Measurements from ENCODE around the gene SUGCT. TPM values are rescaled to one million over a fixed set of nuclear protein-coding genes. Genes with fewer than 3 reads are reported as not detected.

The SUGCT gene
- total and polyA plus RNA-seq, 12 donors = 8.4 to 96.4 (median 25.5) TPM

DNA sequence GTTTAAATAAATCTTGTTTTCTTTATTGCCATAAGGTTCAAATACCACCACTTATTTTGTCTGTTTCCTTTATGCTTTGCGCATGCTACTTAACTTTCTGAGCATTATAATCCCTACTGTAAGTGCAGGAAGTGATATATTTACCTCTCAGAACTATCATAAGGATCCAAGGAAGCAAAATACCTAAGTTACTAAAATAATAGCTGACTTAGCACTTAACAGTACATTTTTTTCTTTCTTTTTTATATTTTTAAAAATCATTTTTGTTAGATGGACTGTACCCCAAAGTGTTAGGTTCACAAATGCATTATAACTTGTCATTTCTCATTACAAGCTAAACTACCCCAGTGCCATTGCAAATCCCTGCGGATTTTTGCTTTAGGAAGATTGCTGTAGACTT is 663.8 kb downstream of the SUGCT start:
- no peak overlapping the region for H3K27ac ChIP-seq
- H3K27me3 ChIP-seq = no peaks in the 10 kb centered on the region
- H3K36me3 ChIP-seq (replicated peaks in 1 of 2) = no peaks in the 10 kb centered on the region
- no peak overlapping the region for H3K4me3 ChIP-seq
- H3K4me1 ChIP-seq (replicated peaks in 1 of 2) = no peaks in the 10 kb centered on the region
- H3K9me3 ChIP-seq (replicated peaks in 1 of 3) = no peaks in the 10 kb centered on the region
- TF ChIP-seq, protein P1, sequence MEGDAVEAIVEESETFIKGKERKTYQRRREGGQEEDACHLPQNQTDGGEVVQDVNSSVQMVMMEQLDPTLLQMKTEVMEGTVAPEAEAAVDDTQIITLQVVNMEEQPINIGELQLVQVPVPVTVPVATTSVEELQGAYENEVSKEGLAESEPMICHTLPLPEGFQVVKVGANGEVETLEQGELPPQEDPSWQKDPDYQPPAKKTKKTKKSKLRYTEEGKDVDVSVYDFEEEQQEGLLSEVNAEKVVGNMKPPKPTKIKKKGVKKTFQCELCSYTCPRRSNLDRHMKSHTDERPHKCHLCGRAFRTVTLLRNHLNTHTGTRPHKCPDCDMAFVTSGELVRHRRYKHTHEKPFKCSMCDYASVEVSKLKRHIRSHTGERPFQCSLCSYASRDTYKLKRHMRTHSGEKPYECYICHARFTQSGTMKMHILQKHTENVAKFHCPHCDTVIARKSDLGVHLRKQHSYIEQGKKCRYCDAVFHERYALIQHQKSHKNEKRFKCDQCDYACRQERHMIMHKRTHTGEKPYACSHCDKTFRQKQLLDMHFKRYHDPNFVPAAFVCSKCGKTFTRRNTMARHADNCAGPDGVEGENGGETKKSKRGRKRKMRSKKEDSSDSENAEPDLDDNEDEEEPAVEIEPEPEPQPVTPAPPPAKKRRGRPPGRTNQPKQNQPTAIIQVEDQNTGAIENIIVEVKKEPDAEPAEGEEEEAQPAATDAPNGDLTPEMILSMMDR (IDR thresholded peaks at IDR 0.05) = no peak
- TF ChIP-seq POLR2A (IDR thresholded peaks at IDR 0.05) = no peak
- no peak for DNase-seq
- intact Hi-C loops (cut with DNase I) = no loop called here
- WGBS, 4 donors = 95 to 99% (median 96%) methylated on average over 2 of the region's 2 CpGs

GRCh38 chr7:40799493-40800403 is 664.9 kb downstream of the SUGCT start:
- Histone ChIP-seq H3K4me3 (no peak overlapping the region), H3K4me1 (replicated peaks in 1 of 2) (no peaks in the 10 kb centered on the region), H3K27me3 (no peaks in the 10 kb centered on the region), H3K27ac (no peak overlapping the region), H3K36me3 (replicated peaks in 1 of 2) (no peaks in the 10 kb centered on the region), H3K9me3 (replicated peaks in 1 of 3) (no peaks in the 10 kb centered on the region)
- TF ChIP-seq POLR2A (IDR thresholded peaks at IDR 0.05) = no peak
- TF ChIP-seq, protein P1 (IDR thresholded peaks at IDR 0.05) = no peak
- no peak for DNase-seq
- 63 to 74% (median 69%) methylated on average over 8 of the region's 8 CpGs for WGBS, 4 donors
- intact Hi-C loops (cut with DNase I) = no loop called here

DNA sequence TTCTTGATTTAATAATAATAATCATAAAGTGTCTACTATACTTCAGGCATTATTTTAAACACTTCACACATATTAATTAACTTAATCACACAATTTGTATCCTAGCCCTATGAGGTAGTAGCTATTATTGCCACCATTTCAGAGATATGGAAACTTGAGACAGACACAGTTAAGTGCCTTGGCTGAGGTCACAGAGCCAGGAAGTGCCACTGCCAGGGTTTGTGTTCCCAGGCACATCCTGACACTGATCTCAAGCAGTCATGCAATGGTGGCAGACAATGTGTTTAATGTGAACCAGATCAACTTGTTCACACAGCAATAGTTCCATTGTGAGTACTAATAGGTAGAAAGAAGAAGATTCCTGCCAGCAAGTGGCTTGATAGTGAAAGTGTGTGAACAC is 666.0 kb downstream of the SUGCT start:
- intact Hi-C loops (cut with DNase I) = no loop called here
- H3K27ac ChIP-seq = no peak overlapping the region
- H3K4me1 ChIP-seq (replicated peaks in 1 of 2) = no peaks in the 10 kb centered on the region
- no peaks in the 10 kb centered on the region for H3K27me3 ChIP-seq
- H3K4me3 ChIP-seq = no peak overlapping the region
- no peak for DNase-seq
- H3K9me3 ChIP-seq (replicated peaks in 1 of 3) = no peaks in the 10 kb centered on the region
- TF ChIP-seq, protein P1 (IDR thresholded peaks at IDR 0.05) = no peak
- TF ChIP-seq POLR2A (IDR thresholded peaks at IDR 0.05) = no peak
- no peaks in the 10 kb centered on the region for H3K36me3 ChIP-seq (replicated peaks in 1 of 2)

- H3K27ac ChIP-seq = no peak overlapping the region
- H3K9me3 ChIP-seq (replicated peaks in 1 of 3) = no peaks in the 10 kb centered on the region
- H3K36me3 ChIP-seq (replicated peaks in 1 of 2) = no peaks in the 10 kb centered on the region
- no peaks in the 10 kb centered on the region for H3K4me1 ChIP-seq (replicated peaks in 1 of 2)
- TF ChIP-seq, protein P1 (IDR thresholded peaks at IDR 0.05) = no peak
- TF ChIP-seq POLR2A (IDR thresholded peaks at IDR 0.05) = no peak
- H3K27me3 ChIP-seq = no peaks in the 10 kb centered on the region
- no peak overlapping the region for H3K4me3 ChIP-seq
- DNase-seq = no peak
- intact Hi-C loops (cut with DNase I) = no loop called here
- 83 to 92% (median 88%) methylated on average over 3 of the region's 3 CpGs for WGBS, 4 donors
Observed at GRCh38 chr7:40802497-40802896, 667.7 kb downstream of the SUGCT start.
